HEK293T (cell line): Measurements from ENCODE around the gene SAMD8.

Source experiments
- BHLHE40 ChIP-seq: fragments of 450-650 bp; IDR thresholded peaks from 2 replicates; pipeline ENCODE4 v1.6.1; 2016; ENCODE audit warnings: mild to moderate bottlenecking, moderate library complexity, borderline replicate concordance
- ELF4 ChIP-seq: fragments of 450-650 bp; IDR thresholded peaks from 2 replicates; pipeline ENCODE4 v1.6.1; 2017; ENCODE audit warnings: antibody characterized with exemption
- FOXK2 ChIP-seq: fragments of 450-650 bp; IDR thresholded peaks from 2 replicates; pipeline ENCODE4 v1.6.1; 2016; ENCODE audit warnings: mild to moderate bottlenecking
- L3MBTL2 ChIP-seq: fragments of 450-650 bp; conservative IDR thresholded peaks from 2 replicates; pipeline ENCODE4 v1.6.1; 2016; ENCODE audit warnings: mild to moderate bottlenecking
- SP1 ChIP-seq: fragments of 450-650 bp; IDR thresholded peaks from 2 replicates; pipeline ENCODE4 v1.6.1; 2017
- ZNF384 ChIP-seq: fragments of 450-650 bp; IDR thresholded peaks from 2 replicates; pipeline ENCODE4 v1.6.1; 2016

DNA sequence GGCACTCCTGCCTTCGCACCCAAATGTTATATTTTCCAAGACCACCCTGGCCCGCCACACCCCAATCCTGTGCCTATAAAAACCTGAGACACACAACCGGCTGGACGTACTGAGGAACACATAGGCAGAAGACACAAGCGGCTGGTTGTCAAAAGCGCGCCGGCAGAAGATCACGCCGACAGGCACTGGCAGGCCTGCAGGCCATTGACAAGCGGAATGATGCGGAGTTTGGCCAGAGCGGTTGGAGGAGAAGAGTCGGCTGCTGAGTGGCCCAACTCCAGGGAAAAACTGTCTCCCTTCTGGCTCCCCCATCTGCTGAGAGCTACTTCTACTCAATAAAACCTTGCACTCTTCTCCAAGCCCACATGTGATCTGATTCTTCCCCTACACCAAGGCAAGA lies 39.7 kb upstream of the SAMD8 start:
- no peak for TF ChIP-seq BHLHE40
- TF ChIP-seq ELF4, result no peak
- no peak for TF ChIP-seq L3MBTL2
- TF ChIP-seq ZNF384, result no peak
- TF ChIP-seq FOXK2, result no peak
- no peak for TF ChIP-seq SP1
